H9 (cell line): ENCODE measurements around the gene RHBDL1. TPM values are rescaled to one million over a fixed set of nuclear protein-coding genes. Genes with fewer than 3 reads are reported as not detected.

ENCODE experiments used
- DNase-seq: peaks from one replicate; pipeline ENCODE4 v3.0.0-alpha.2; 2017
- H2AFZ ChIP-seq: one replicate; pipeline ENCODE4 v1.6.1; 2013; ENCODE audit warnings: mild to moderate bottlenecking, low read length, control low read depth, moderate library complexity
- H2AK5ac ChIP-seq: 2 replicates; pipeline ENCODE4 v1.6.1; 2013; ENCODE audit warnings: low read length, control low read depth, mixed read lengths; ENCODE audit not compliant: insufficient read length
- H2BK120ac ChIP-seq: one replicate; pipeline ENCODE4 v1.6.1; 2013; ENCODE audit warnings: low read depth, mild to moderate bottlenecking, low read length, control low read depth, inconsistent platforms; ENCODE audit not compliant: poor library complexity, severe bottlenecking
- H2BK12ac ChIP-seq: 2 replicates; pipeline ENCODE4 v1.6.1; 2013; ENCODE audit warnings: low read length, control low read depth, mixed read lengths, low read depth; ENCODE audit not compliant: insufficient read length
- H2BK15ac ChIP-seq: 2 replicates; pipeline ENCODE4 v1.6.1; 2013; ENCODE audit warnings: low read depth, low read length, control low read depth
- H2BK20ac ChIP-seq: one replicate; pipeline ENCODE4 v1.6.1; 2013; ENCODE audit warnings: low read depth, mild to moderate bottlenecking, low read length, control low read depth, inconsistent platforms; ENCODE audit not compliant: poor library complexity, severe bottlenecking
- H2BK5ac ChIP-seq: 2 replicates; pipeline ENCODE4 v1.6.1; 2013; ENCODE audit warnings: low read length, control low read depth, mixed read lengths; ENCODE audit not compliant: insufficient read length
- H3K14ac ChIP-seq: 2 replicates; pipeline ENCODE4 v1.6.1; 2013; ENCODE audit warnings: low read length, control low read depth; ENCODE audit not compliant: insufficient read depth
- H3K18ac ChIP-seq: 2 replicates; pipeline ENCODE4 v1.6.1; 2013; ENCODE audit warnings: low read depth, mild to moderate bottlenecking, mixed read lengths, low read length, control low read depth; ENCODE audit not compliant: insufficient read length
- H3K23ac ChIP-seq: 2 replicates; pipeline ENCODE4 v1.6.1; 2013; ENCODE audit warnings: low read length, control low read depth, mixed read lengths, low read depth; ENCODE audit not compliant: insufficient read length
- H3K23me2 ChIP-seq: 2 replicates; pipeline ENCODE4 v1.6.1; 2013; ENCODE audit warnings: low read depth, mild to moderate bottlenecking, mixed read lengths, low read length, control low read depth; ENCODE audit not compliant: insufficient read length, poor library complexity, severe bottlenecking
- H3K27ac ChIP-seq: 2 replicates; pipeline ENCODE4 v1.5.1; 2013; ENCODE audit warnings: low read length, control low read depth, mixed read lengths, low read depth; ENCODE audit not compliant: insufficient read length
- H3K27me3 ChIP-seq: 2 replicates; pipeline ENCODE4 v1.6.1; 2013; ENCODE audit warnings: low read length, control low read depth, inconsistent platforms; ENCODE audit not compliant: insufficient read depth
- H3K4ac ChIP-seq: 2 replicates; pipeline ENCODE4 v1.6.1; 2013; ENCODE audit warnings: low read depth, mild to moderate bottlenecking, control low read depth, inconsistent platforms, low read length, moderate library complexity
- H3K4me1 ChIP-seq: 2 replicates; pipeline ENCODE4 v1.6.1; 2013; ENCODE audit warnings: low read length, control low read depth, inconsistent platforms; ENCODE audit not compliant: insufficient read depth
- H3K4me2 ChIP-seq: 2 replicates; pipeline ENCODE4 v1.6.1; 2013; ENCODE audit warnings: low read length, control low read depth, mixed read lengths; ENCODE audit not compliant: insufficient read length, insufficient read depth
- H3K56ac ChIP-seq: 2 replicates; pipeline ENCODE4 v1.6.1; 2013; ENCODE audit warnings: low read depth, mild to moderate bottlenecking, mixed read lengths, low read length, control low read depth; ENCODE audit not compliant: insufficient read length
- H3K79me1 ChIP-seq: 2 replicates; pipeline ENCODE4 v1.6.1; 2013; ENCODE audit warnings: low read depth, mild to moderate bottlenecking, moderate library complexity, low read length, control low read depth, inconsistent platforms; ENCODE audit not compliant: insufficient read depth, poor library complexity, severe bottlenecking
- H3K79me2 ChIP-seq: 2 replicates; pipeline ENCODE4 v1.6.1; 2013; ENCODE audit warnings: low read length, control low read depth, inconsistent platforms; ENCODE audit not compliant: insufficient read depth
- H3K9ac ChIP-seq: 2 replicates; pipeline ENCODE4 v1.6.1; 2013; ENCODE audit warnings: low read length, control low read depth, mixed read lengths; ENCODE audit not compliant: insufficient read length; ENCODE audit errors: extremely low read depth
- H3K9me3 ChIP-seq: one replicate; pipeline ENCODE4 v1.6.1; 2013; ENCODE audit warnings: low read depth, low read length, inconsistent platforms; ENCODE audit not compliant: control insufficient read depth
- H3T11ph ChIP-seq: one replicate; pipeline ENCODE4 v1.6.1; 2013; ENCODE audit warnings: mild to moderate bottlenecking, low read length, control low read depth, inconsistent platforms
- H4K20me1 ChIP-seq: one replicate; pipeline ENCODE4 v1.6.1; 2013; ENCODE audit not compliant: control insufficient read depth, insufficient read length, insufficient read depth
- H4K5ac ChIP-seq: 2 replicates; pipeline ENCODE4 v1.6.1; 2013; ENCODE audit warnings: low read depth, mild to moderate bottlenecking, mixed read lengths, low read length, control low read depth; ENCODE audit not compliant: insufficient read length
- H4K8ac ChIP-seq: replicated peaks from 2 replicates; pipeline ENCODE4 v1.6.1; 2013; ENCODE audit warnings: low read length, control low read depth, mixed read lengths, low read depth; ENCODE audit not compliant: insufficient read length
- H4K91ac ChIP-seq: 2 replicates; pipeline ENCODE4 v1.6.1; 2013; ENCODE audit warnings: low read depth, mild to moderate bottlenecking, moderate library complexity, mixed read lengths, low read length, control low read depth; ENCODE audit not compliant: insufficient read length
- H3K27ac Mint-ChIP-seq, 3 experiments: 2 replicates in 2 of 3; 3 replicates in 1 of 3; pipeline ENCODE4 v1.8.0; 2020 to 2021; ENCODE audit warnings: mixed read lengths in 3 of 3, mild to moderate bottlenecking in 1 of 3, moderate library complexity in 1 of 3
- H3K27me3 Mint-ChIP-seq: 2 replicates; pipeline ENCODE4 v1.8.0; 2021; ENCODE audit warnings: low read depth, mild to moderate bottlenecking, moderate library complexity, mixed read lengths
- H3K36me3 Mint-ChIP-seq, 3 experiments: 2 replicates in 2 of 3; 3 replicates in 1 of 3; pipeline ENCODE4 v1.8.0; 2020 to 2021; ENCODE audit warnings: low read depth in 3 of 3, mixed read lengths in 3 of 3; ENCODE audit not compliant: insufficient read depth in 1 of 3
- H3K4me1 Mint-ChIP-seq, 2 experiments: 2 replicates each; pipeline ENCODE4 v1.8.0; 2020; ENCODE audit warnings: mixed read lengths in 2 of 2
- H3K4me3 Mint-ChIP-seq, 2 experiments: 2 replicates in 1 of 2; 3 replicates in 1 of 2; pipeline ENCODE4 v1.8.0; 2020 to 2021; ENCODE audit warnings: mild to moderate bottlenecking in 2 of 2, mixed read lengths in 2 of 2, moderate library complexity in 1 of 2
- H3K9me3 Mint-ChIP-seq, 2 experiments: 2 replicates in 1 of 2; 3 replicates in 1 of 2; pipeline ENCODE4 v1.8.0; 2020; ENCODE audit warnings: mild to moderate bottlenecking in 2 of 2, mixed read lengths in 2 of 2, moderate library complexity in 1 of 2
- CTCF ChIP-seq: fragments of 200-600 bp; sonication (generic); conservative IDR thresholded peaks from 3 replicates; pipeline ENCODE4 v1.8.0; 2021; ENCODE audit warnings: antibody characterized with exemption, mild to moderate bottlenecking
- WGBS: extraction: QIAGEN DNeasy Blood & Tissue Kit; methylation state at CpG from one replicate; pipeline ENCODE4 v1.1.7; 2013; ENCODE audit warnings: missing lambda C conversion rate, low lambda C conversion rate, mixed read lengths; ENCODE audit not compliant: insufficient read length; ENCODE audit errors: extremely low coverage; 5-methylcytosine and 5-hydroxymethylcytosine counted together
- total RNA-seq: library from RNA; stranded (reverse); gene quantifications from 2 replicates; pipeline ENCODE4 v1.2.1, GENCODE V29; 2021

RHBDL1 gene
- total RNA-seq, 1 experiment from 2014 or later: 7.6 TPM

- no peaks in the 10 kb centered on the region for H3K9me3 ChIP-seq
- no peak overlapping the region for H3K4me2 ChIP-seq
- Mint-ChIP-seq H3K36me3 (peaks cover 0 to 3% (median 0%) of the 10 kb centered on the region in 3 experiments; a peak in 2 of 7 replicates), H3K4me3 (no peak overlapping the region), H3K27ac (no peak overlapping the region), H3K4me1 (peaks cover 0 to 12% of the 10 kb centered on the region in 2 experiments; a peak in 2 of 4 replicates), H3K27me3 (peaks cover 94% of the 10 kb centered on the region), H3K9me3 (no peaks in the 10 kb centered on the region)
- H3K27me3 ChIP-seq: peaks cover 39% of the 10 kb centered on the region
- H3T11ph ChIP-seq: no peak overlapping the region
- no peak overlapping the region for H3K56ac ChIP-seq
- no peak overlapping the region for H3K14ac ChIP-seq
- no peak overlapping the region for H2AK5ac ChIP-seq
- no peaks in the 10 kb centered on the region for H3K79me1 ChIP-seq
- DNase-seq: no peak
- H2AFZ ChIP-seq: no peak overlapping the region
- no peak overlapping the region for H3K23ac ChIP-seq
- no peak overlapping the region for H3K27ac ChIP-seq
- no peak overlapping the region for H2BK20ac ChIP-seq
- no peak overlapping the region for H4K5ac ChIP-seq
- H4K91ac ChIP-seq: no peak overlapping the region
- peaks cover 15% of the 10 kb centered on the region for H3K23me2 ChIP-seq
- no CpG with 5 or more reads among the region's 19 CpGs for WGBS
- no peak overlapping the region for H4K8ac ChIP-seq
- no peak overlapping the region for H2BK15ac ChIP-seq
- H3K4me1 ChIP-seq: no peaks in the 10 kb centered on the region
- H3K18ac ChIP-seq: no peak overlapping the region
- H2BK12ac ChIP-seq: no peak overlapping the region
- no peak overlapping the region for H3K9ac ChIP-seq
- H3K4ac ChIP-seq: no peak overlapping the region
- no peaks in the 10 kb centered on the region for H4K20me1 ChIP-seq
- TF ChIP-seq CTCF: no peak
- no peak overlapping the region for H2BK5ac ChIP-seq
- H2BK120ac ChIP-seq: no peak overlapping the region
- no peaks in the 10 kb centered on the region for H3K79me2 ChIP-seq
These were observed 23.6 kb downstream of the RHBDL1 start for GRCh38 chr16:698911-699671.
